Suprapubic skin (tissue), 3 donors: ENCODE results near the gene USP40.

Experiments used
- CTCF ChIP-seq, 2 donors: fragments of 200-600 bp in 1 of 2; fragments of 450-650 bp in 1 of 2; sonication (generic) in 1 of 2; IDR thresholded peaks; one replicate each; pipeline ENCODE4 v1.5.1; 2016 to 2019; ENCODE audit warnings: antibody characterized with exemption in 2 of 2, mild to moderate bottlenecking in 1 of 2, moderate library complexity in 1 of 2
- EP300 ChIP-seq: sonication (generic); formaldehyde crosslinking; IDR thresholded peaks from one replicate; pipeline ENCODE4 v1.6.1; 2017; ENCODE audit warnings: antibody characterized with exemption
- POLR2A ChIP-seq, 2 donors: fragments of 450-650 bp; IDR thresholded peaks; one replicate each; pipeline ENCODE4 v1.6.1; 2017; ENCODE audit warnings: antibody characterized with exemption in 2 of 2, mild to moderate bottlenecking in 2 of 2, moderate library complexity in 2 of 2

- TF ChIP-seq EP300 (no peak), CTCF (IDR thresholded peaks at IDR 0.05) (peak; percentile 67 to 75), POLR2A (IDR thresholded peaks at IDR 0.05) (no peak)
These were observed 122.9 kb downstream of the USP40 start for GRCh38 chr2:233443511-233444183.
